ENCODE data around the gene SEC16B. TPM values are rescaled to one million over a fixed set of nuclear protein-coding genes. Genes with fewer than 3 reads are reported as not detected.

Gene SEC16B
- total RNA-seq, 1 donor, result 3.3 TPM

DNA sequence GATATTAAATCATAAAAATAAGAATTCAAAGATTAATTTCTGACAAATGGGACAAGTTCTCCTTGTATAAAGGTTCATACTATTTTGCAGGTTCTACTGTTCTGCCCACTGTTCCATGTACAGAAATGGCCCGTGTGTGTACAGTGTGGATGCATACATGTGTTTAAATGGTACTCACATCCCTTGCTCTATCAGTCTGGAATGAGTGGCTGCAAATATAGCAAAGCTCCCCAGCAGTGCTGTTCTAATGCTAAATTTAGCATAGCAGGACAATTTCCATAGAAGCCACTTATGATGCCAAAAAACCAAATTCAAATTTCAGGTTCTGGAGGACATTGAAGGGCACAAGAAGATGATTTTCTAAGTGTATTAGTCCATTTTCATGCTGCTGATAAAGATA is 9.4 kb upstream of the SEC16B start:
- peaks cover 31% of the 10 kb centered on the region for H3K4me1 ChIP-seq (ENCODE audit: insufficient read depth, low read length)

DNA sequence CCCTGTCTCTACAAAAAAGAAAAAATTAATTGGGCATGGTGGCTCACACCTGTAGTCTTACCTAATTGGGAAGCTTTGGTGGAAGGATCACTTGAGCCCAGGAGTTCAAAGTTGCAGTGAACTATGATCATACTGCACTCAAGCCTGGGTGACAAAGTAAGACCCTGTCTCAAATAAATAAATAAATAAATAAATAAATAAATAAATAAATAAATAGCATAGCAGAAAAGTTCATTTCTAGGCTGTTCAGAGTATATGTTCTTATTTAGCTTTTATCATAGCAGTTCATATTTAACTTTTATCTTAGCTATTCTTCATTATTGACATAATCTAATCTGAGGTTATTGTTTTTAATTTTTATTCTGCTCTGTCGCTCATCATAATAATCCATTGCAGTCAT is 8.7 kb upstream of the SEC16B start:
- Histone ChIP-seq H2AFZ (ENCODE audit: low read length) (no peak overlapping the region), H3K27me3 (ENCODE audit: insufficient read depth, low read length) (no peaks in the 10 kb centered on the region), H3K9me3 (ENCODE audit: low read depth, low read length) (no peaks in the 10 kb centered on the region), H4K20me1 (ENCODE audit: insufficient read depth, low read length) (no peaks in the 10 kb centered on the region), H3K36me3 (ENCODE audit: insufficient read depth, low read length) (no peaks in the 10 kb centered on the region), H3K4me1 (ENCODE audit: insufficient read depth, low read length) (peaks cover 27% of the 10 kb centered on the region), H3K4me3 (ENCODE audit: insufficient read depth, low read length) (no peak overlapping the region), H3K79me2 (ENCODE audit: insufficient read depth, low read length) (peaks cover 9% of the 10 kb centered on the region), H3K4me2 (ENCODE audit: insufficient read depth, low read length) (no peak overlapping the region), H3K27ac (ENCODE audit: low read depth, low read length) (no peak overlapping the region)
- no peak for DNase-seq (ENCODE audit: insufficient read length, low spot score, missing footprints)
- TF ChIP-seq, protein P1, sequence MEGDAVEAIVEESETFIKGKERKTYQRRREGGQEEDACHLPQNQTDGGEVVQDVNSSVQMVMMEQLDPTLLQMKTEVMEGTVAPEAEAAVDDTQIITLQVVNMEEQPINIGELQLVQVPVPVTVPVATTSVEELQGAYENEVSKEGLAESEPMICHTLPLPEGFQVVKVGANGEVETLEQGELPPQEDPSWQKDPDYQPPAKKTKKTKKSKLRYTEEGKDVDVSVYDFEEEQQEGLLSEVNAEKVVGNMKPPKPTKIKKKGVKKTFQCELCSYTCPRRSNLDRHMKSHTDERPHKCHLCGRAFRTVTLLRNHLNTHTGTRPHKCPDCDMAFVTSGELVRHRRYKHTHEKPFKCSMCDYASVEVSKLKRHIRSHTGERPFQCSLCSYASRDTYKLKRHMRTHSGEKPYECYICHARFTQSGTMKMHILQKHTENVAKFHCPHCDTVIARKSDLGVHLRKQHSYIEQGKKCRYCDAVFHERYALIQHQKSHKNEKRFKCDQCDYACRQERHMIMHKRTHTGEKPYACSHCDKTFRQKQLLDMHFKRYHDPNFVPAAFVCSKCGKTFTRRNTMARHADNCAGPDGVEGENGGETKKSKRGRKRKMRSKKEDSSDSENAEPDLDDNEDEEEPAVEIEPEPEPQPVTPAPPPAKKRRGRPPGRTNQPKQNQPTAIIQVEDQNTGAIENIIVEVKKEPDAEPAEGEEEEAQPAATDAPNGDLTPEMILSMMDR (IDR thresholded peaks at IDR 0.05; ENCODE audit: extremely low read depth, low read depth, low read length), result no peak

More for the DNA sequence above, 9.4 kb upstream of the SEC16B start:
- Histone ChIP-seq H2AFZ (ENCODE audit: low read length) (no peak overlapping the region), H4K20me1 (ENCODE audit: insufficient read depth, low read length) (no peaks in the 10 kb centered on the region), H3K4me3 (ENCODE audit: insufficient read depth, low read length) (no peak overlapping the region), H3K4me2 (ENCODE audit: insufficient read depth, low read length) (no peak overlapping the region), H3K79me2 (ENCODE audit: insufficient read depth, low read length) (peaks cover 9% of the 10 kb centered on the region), H3K27ac (ENCODE audit: low read depth, low read length) (no peak overlapping the region), H3K27me3 (ENCODE audit: insufficient read depth, low read length) (no peaks in the 10 kb centered on the region), H3K9me3 (ENCODE audit: low read depth, low read length) (no peaks in the 10 kb centered on the region), H3K36me3 (ENCODE audit: insufficient read depth, low read length) (no peaks in the 10 kb centered on the region)
- TF ChIP-seq, protein P1 (IDR thresholded peaks at IDR 0.05; ENCODE audit: extremely low read depth, low read depth, low read length), result no peak
- DNase-seq (ENCODE audit: insufficient read length, low spot score, missing footprints), result no peak

DNA sequence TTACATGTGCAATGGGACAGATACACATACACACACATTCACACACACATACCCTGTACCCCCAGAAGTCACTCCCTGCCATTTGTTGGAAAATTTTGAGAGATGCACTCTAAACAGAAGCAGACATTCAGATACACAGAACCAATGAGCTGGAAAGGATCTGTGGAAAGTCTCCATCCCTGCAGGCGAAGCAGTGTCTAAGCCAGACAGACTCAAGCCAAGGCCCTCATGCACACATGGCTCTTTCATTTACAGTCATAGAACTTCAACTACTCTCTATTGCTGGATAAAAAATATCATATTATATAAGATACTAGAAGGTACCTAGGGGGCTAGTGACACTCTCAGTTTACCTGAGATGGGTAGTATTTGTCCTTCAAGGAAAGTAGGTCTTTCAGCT is 7.3 kb upstream of the SEC16B start:
- Histone ChIP-seq H3K79me2 (ENCODE audit: insufficient read depth, low read length) (peaks cover 2% of the 10 kb centered on the region), H3K4me2 (ENCODE audit: insufficient read depth, low read length) (no peak overlapping the region), H3K4me3 (ENCODE audit: insufficient read depth, low read length) (no peak overlapping the region), H3K27ac (ENCODE audit: low read depth, low read length) (no peak overlapping the region), H4K20me1 (ENCODE audit: insufficient read depth, low read length) (no peaks in the 10 kb centered on the region), H3K27me3 (ENCODE audit: insufficient read depth, low read length) (no peaks in the 10 kb centered on the region), H2AFZ (ENCODE audit: low read length) (no peak overlapping the region), H3K9me3 (ENCODE audit: low read depth, low read length) (no peaks in the 10 kb centered on the region), H3K36me3 (ENCODE audit: insufficient read depth, low read length) (no peaks in the 10 kb centered on the region), H3K4me1 (ENCODE audit: insufficient read depth, low read length) (peaks cover 19% of the 10 kb centered on the region)
- TF ChIP-seq, protein P1 (IDR thresholded peaks at IDR 0.05; ENCODE audit: extremely low read depth, low read depth, low read length), result no peak
- no peak for DNase-seq (ENCODE audit: insufficient read length, low spot score, missing footprints)

DNA sequence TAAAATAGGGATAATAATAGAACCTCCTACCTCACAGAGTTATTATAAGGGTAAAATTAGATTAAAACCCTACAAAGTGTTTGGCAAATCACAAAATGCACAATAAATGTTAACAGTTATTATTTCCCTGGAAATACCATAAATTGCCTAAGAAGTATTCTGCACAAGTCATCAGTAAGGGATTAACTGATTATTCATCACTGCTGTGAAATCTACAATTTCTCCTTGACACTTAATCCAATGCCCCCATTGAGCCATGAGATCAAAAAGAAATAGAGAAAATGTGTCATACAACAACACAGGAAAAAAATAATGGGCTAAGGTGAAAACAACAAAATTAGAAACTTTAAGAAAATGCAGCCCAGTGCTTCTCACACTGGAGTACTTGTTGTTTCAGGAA is 6.7 kb upstream of the SEC16B start:
- no peak overlapping the region for H3K4me3 ChIP-seq (ENCODE audit: insufficient read depth, low read length)
- peak overlapping the region; percentile 45 for H3K27ac ChIP-seq (ENCODE audit: low read depth, low read length)
- peak overlapping the region; percentile 11 for H3K4me2 ChIP-seq (ENCODE audit: insufficient read depth, low read length)
- H2AFZ ChIP-seq (ENCODE audit: low read length), result no peak overlapping the region
- no peaks in the 10 kb centered on the region for H3K79me2 ChIP-seq (ENCODE audit: insufficient read depth, low read length)
- no peaks in the 10 kb centered on the region for H3K9me3 ChIP-seq (ENCODE audit: low read depth, low read length)
- H4K20me1 ChIP-seq (ENCODE audit: insufficient read depth, low read length), result no peaks in the 10 kb centered on the region
- no peaks in the 10 kb centered on the region for H3K27me3 ChIP-seq (ENCODE audit: insufficient read depth, low read length)
- DNase-seq (ENCODE audit: insufficient read length, low spot score, missing footprints), result no peak
- H3K36me3 ChIP-seq (ENCODE audit: insufficient read depth, low read length), result no peaks in the 10 kb centered on the region
- TF ChIP-seq, protein P1 (IDR thresholded peaks at IDR 0.05; ENCODE audit: extremely low read depth, low read depth, low read length), result no peak
- peaks cover 19% of the 10 kb centered on the region for H3K4me1 ChIP-seq (ENCODE audit: insufficient read depth, low read length)

Measured in osteoblast (primary cell).